Endothelial cell (in vitro differentiated cells): ENCODE results near the gene FAM53B. TPM values are rescaled to one million over a fixed set of nuclear protein-coding genes. Genes with fewer than 3 reads are reported as not detected.
A peak's percentile ranks its signal among the peaks of the same experiment; 100 is the strongest.

Experiments used
- DNase-seq: peaks from one replicate; pipeline ENCODE4 v3.0.0; 2021; ENCODE audit warnings: low spot score
- H3K27ac Mint-ChIP-seq: one replicate; pipeline ENCODE4 v1.8.0; 2021; ENCODE audit warnings: mixed read lengths, inconsistent platforms; ENCODE audit not compliant: unreplicated experiment
- H3K27me3 Mint-ChIP-seq: one replicate; pipeline ENCODE4 v1.8.0; 2021; ENCODE audit warnings: mild to moderate bottlenecking, moderate library complexity, mixed read lengths, inconsistent platforms; ENCODE audit not compliant: unreplicated experiment
- H3K36me3 Mint-ChIP-seq: one replicate; pipeline ENCODE4 v1.8.0; 2021; ENCODE audit warnings: mild to moderate bottlenecking, low read depth, mixed read lengths, inconsistent platforms; ENCODE audit not compliant: unreplicated experiment
- H3K4me1 Mint-ChIP-seq: one replicate; pipeline ENCODE4 v1.8.0; 2021; ENCODE audit warnings: mild to moderate bottlenecking, mixed read lengths, inconsistent platforms; ENCODE audit not compliant: unreplicated experiment
- H3K4me3 Mint-ChIP-seq: one replicate; pipeline ENCODE4 v1.8.0; 2021; ENCODE audit warnings: mild to moderate bottlenecking, mixed read lengths, inconsistent platforms; ENCODE audit not compliant: unreplicated experiment
- H3K9me3 Mint-ChIP-seq: one replicate; pipeline ENCODE4 v1.8.0; 2021; ENCODE audit warnings: mixed read lengths, inconsistent platforms; ENCODE audit not compliant: unreplicated experiment
- total RNA-seq: library from RNA; stranded (reverse); fragmentation: NEBNext Ultra II Directional; extraction: Animal tissue kit (Norgen Biotek cat#: 25700); gene quantifications from one replicate; pipeline ENCODE4 v1.2.1, GENCODE V29; 2021; ENCODE audit not compliant: unreplicated experiment
- TF ChIP-seq, protein P1 (sequence below): fragments of 200-600 bp; sonication (generic); IDR thresholded peaks from one replicate; pipeline ENCODE4 v1.5.0; 2021; ENCODE audit warnings: antibody characterized with exemption; ENCODE audit not compliant: unreplicated experiment

FAM53B gene
- total RNA-seq, 1 donor from 2014 or later: 21.0 TPM

- Mint-ChIP-seq H3K4me3 (no peak overlapping the region), H3K27me3 (no peaks in the 10 kb centered on the region), H3K4me1 (peaks cover 51% of the 10 kb centered on the region), H3K27ac (peak overlapping the region; percentile 74), H3K9me3 (no peaks in the 10 kb centered on the region), H3K36me3 (no peaks in the 10 kb centered on the region)
- no peak for DNase-seq
- TF ChIP-seq, protein P1, sequence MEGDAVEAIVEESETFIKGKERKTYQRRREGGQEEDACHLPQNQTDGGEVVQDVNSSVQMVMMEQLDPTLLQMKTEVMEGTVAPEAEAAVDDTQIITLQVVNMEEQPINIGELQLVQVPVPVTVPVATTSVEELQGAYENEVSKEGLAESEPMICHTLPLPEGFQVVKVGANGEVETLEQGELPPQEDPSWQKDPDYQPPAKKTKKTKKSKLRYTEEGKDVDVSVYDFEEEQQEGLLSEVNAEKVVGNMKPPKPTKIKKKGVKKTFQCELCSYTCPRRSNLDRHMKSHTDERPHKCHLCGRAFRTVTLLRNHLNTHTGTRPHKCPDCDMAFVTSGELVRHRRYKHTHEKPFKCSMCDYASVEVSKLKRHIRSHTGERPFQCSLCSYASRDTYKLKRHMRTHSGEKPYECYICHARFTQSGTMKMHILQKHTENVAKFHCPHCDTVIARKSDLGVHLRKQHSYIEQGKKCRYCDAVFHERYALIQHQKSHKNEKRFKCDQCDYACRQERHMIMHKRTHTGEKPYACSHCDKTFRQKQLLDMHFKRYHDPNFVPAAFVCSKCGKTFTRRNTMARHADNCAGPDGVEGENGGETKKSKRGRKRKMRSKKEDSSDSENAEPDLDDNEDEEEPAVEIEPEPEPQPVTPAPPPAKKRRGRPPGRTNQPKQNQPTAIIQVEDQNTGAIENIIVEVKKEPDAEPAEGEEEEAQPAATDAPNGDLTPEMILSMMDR: no peak
Measured at GRCh38 chr10:124722798-124723783, 21.1 kb downstream of the FAM53B start.

GRCh38 chr10:124721330-124722045 is 22.7 kb downstream of the FAM53B start:
- TF ChIP-seq, protein P1: no peak
- no peaks in the 10 kb centered on the region for H3K9me3 Mint-ChIP-seq
- H3K27me3 Mint-ChIP-seq: peaks cover 2% of the 10 kb centered on the region
- H3K4me1 Mint-ChIP-seq: peaks cover 51% of the 10 kb centered on the region
- H3K4me3 Mint-ChIP-seq: no peak overlapping the region
- no peaks in the 10 kb centered on the region for H3K36me3 Mint-ChIP-seq
- no peak for DNase-seq
- H3K27ac Mint-ChIP-seq: no peak overlapping the region

- Mint-ChIP-seq H3K9me3 (no peaks in the 10 kb centered on the region), H3K27ac (no peak overlapping the region), H3K27me3 (peaks cover 3% of the 10 kb centered on the region), H3K36me3 (no peaks in the 10 kb centered on the region), H3K4me3 (no peak overlapping the region), H3K4me1 (peaks cover 47% of the 10 kb centered on the region)
- TF ChIP-seq, protein P1: peak; percentile 21
- peak; percentile 43 for DNase-seq
Measured at GRCh38 chr10:124719213-124719851, 24.8 kb downstream of the FAM53B start.

GRCh38 chr10:124717911-124718741 is 26.1 kb downstream of the FAM53B start:
- peaks cover 49% of the 10 kb centered on the region for H3K4me1 Mint-ChIP-seq
- H3K9me3 Mint-ChIP-seq: no peaks in the 10 kb centered on the region
- H3K27ac Mint-ChIP-seq: no peak overlapping the region
- H3K36me3 Mint-ChIP-seq: no peaks in the 10 kb centered on the region
- TF ChIP-seq, protein P1: no peak
- peaks cover 3% of the 10 kb centered on the region for H3K27me3 Mint-ChIP-seq
- DNase-seq: no peak
- H3K4me3 Mint-ChIP-seq: peak overlapping the region; percentile 8
